Measurements from ENCODE around the gene CDYL. TPM values are rescaled to one million over a fixed set of nuclear protein-coding genes. Genes with fewer than 3 reads are reported as not detected.

CDYL gene
- polyA plus RNA-seq, 4 donors: 25.7 to 31.1 (median 29.0) TPM

DNA sequence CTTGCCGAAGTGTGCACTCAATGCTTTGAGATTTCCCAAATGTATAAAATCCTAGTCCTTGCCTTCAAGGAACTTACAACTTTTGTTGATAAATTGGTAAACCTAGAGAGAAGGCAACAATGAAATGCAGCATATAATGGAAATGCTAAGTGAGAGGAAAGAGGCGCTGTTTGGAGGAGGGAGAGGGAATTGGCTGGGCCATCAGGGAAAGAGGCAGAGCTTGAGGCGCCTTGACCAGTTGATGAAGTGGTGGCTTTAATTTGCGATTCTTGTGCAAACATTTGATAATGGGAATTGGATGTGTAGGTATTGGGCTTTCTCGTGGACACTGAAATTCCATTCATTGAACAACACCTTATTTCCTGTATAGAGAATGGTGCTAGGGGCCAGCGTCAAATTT is 1.9 kb upstream of the CDYL start:
- DNase-seq (ENCODE audit: low read depth in 4 of 4, low spot score in 3 of 4): no peak

DNA sequence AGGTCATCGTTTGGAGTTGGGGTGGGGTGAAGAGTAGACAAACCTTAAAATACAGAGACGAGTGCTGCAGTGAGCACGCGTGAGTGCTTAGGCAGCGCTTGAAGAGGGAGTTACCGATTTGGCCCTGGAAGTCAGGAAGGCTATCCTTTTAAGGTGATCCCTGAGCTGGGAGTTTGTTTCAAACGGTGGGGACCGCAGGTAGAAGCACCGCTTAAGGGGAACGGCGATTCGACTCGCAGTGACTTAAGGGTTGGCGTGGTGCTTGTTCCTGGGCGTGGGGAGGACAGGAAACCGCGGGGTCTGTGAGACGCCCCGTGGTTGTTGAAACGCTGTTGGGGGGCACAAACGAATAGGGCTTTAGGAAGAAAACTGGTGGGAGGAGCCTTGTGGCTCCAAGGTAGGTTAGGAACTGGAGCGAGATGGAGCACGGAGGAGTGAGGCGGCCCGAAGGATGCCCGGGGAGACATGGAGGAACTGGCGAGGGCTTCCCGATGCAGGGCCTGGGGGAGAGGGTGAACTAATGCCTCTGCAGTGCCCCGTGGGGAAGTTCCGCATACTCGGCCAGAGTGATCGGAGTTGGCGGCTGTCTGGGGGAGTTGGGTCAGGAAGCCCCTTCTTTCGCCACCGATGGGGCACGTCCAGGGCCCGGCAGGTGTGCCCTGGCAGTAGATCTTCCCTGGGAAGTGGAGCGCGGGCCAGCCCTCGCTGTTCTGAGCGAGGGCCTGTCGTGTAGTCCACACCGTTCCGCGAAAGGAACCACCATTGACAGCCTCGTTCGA is 1.3 kb upstream of the CDYL start:
- DNase-seq (ENCODE audit: low read depth in 4 of 4, low spot score in 3 of 4): peak in 1 of 4 donors; percentile 47

DNA sequence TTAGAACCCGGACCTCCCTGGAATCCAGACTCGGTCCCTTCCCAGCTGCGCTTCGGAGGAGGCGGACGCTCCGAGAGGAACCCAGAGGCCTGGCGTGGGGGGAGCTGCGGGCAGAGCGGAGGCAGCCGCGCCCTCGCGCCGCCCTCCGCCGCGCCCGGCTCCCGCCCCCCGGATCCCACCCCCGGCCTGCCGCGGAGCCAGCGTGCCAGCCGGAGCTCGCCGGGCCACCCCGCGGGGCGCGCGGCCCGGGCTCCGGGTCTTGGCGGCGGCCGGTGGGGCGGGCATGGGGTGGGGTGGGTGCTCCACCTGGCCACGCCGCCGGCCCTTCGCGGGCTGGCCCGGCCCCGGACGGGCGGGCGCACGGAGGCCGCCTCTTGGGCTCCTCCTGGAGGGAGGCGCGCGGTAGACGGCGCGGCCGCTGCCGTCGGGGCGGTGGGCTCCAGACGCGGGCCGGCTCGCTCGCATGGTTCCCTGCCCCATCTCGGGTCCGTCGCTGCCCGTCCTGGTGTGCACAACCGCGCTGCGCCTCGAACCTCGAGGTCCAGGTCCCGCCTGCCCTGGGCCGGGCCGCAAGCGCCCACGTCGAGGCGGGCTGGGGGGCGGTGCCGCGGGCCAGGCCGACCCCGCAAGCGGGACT is 592 bp upstream of the CDYL start:
- peak in 2 of 4 donors; percentile 50 to 55 for DNase-seq (ENCODE audit: low read depth in 4 of 4, low spot score in 3 of 4)

DNA sequence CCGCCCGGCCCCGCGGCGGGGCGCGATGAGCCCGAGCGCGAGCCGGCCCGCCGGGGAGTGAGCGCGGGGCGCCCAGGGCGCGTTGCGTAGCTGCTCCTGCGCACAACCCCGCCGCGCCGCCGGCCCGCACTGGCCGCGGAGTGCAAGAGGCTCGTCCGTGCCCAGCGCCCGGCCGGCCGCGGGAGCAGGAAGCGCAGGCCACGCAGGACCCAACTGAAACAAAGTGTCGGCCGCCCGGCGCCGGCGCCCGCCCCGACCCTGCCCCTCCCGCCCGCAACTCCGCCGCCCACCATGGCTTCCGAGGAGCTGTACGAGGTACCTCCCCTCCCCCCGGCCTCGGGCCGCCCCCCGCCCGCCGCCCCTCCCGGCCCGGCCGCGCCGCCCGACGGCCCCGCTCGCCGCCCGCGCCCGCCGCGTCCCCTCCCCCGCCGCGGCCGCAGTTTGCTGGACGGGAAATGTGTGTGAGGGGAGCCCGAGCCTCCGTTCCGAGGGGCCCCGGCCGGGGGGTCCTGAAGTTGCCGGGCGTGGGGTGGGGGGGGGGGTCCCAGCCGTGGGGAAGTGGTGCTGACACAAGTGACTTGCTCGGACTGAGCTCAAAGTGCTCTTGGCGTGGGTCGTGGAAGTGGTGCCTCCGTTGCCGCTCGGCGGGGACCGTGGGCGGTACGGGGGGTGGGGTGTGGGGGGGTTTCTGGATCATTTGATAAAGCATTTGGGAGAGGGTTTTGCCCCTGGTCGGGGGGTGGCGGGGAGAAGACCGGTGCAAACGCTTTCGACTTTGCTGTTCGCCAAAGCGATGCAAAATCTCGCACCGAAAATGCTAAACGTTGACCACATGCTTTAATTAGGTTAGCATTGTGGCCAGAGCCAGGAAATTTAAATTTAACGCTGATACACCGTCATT is 539 bp downstream of the CDYL start:
- DNase-seq (ENCODE audit: low read depth in 4 of 4, low spot score in 3 of 4): peak in 1 of 4 donors; percentile 28

DNA sequence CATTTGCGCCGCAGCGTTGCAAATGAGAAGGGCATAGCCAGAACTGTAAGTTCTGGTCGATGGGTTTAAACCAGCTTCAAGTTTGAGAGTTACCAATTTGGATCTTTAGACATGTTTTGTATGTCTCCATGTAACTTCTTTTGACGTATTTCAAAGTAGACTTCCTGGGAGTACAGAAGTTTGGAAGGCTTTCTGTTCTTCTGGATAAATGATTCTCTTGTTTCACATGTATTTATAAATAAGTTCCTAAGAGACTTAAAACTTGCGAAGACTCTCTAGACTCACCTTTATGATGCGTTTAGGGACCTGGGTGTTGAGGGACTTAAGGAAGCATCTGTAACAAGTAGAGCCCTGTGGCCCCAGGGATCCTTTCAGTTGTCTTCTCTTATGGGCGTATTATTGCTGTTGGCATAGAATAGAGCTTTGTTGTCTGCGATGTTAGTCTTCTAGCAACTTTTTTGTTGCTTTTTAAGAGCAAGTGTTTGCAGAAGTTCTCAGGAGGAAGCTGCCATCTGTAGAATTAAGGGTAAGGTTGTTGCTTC is 1.3 kb downstream of the CDYL start:
- no peak for DNase-seq (ENCODE audit: low read depth in 4 of 4, low spot score in 3 of 4)

DNA sequence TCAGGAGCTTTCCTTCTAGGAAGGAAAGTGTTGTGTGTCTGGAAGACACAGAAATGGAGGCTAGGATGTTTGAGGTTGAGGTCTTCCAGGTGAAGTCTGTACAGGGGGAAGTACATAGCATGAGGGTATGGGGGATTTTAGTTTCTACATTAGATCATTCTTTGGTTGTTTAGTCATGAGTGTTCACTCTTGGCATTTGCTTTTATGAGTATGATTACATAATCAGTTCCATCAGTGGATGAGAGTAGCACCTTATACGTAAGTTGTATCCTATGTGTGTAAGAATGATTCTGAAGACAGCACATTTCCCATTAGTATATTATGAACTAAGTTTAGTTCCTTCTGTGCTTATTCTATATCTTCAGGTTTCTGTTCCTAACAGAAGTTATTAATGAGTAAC is 1.9 kb downstream of the CDYL start:
- DNase-seq (ENCODE audit: low read depth in 4 of 4, low spot score in 3 of 4): no peak

DNA sequence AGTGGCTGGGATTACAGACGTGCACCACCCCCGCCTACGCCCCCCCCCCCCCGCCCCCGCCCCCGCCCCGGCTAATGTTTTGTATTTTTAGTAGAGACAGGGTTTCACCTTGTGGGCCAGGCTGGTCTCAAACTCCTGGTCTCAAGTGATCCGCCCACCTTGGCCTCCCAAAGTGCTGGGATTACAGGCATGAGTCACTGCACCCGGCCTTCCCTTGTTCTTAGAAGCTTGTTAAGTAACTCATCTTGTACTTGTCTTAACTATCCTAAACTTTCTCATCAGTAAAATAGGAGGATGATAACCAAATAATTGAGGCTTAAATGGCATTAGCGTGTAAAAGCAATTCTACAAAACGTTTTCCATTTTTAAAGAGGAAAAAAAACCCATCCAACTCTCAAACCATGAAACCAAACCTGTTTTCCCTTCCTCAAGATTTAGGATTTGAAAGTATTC is 4.2 kb downstream of the CDYL start:
- no peak for DNase-seq (ENCODE audit: low read depth in 4 of 4, low spot score in 3 of 4)

DNA sequence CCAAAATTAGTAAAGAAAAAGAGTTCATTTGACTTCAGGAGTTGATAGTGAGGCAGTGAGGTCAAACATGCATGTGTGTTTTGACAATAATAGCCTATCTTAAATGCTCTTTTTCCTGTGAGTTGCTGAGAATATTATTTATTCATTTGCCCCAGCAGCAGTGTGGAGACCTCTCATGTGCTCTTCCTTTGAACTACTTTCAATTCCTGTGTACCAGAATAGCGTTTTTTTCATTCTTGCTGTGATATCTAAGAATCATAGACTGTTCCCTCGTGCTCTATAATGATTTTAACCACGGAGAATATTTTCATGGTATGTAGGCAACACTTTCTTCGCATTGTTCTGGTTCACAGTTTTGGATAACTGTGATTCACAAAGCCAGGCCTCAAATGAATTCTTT is 5.2 kb downstream of the CDYL start:
- no peak for DNase-seq (ENCODE audit: low read depth in 4 of 4, low spot score in 3 of 4)

DNA sequence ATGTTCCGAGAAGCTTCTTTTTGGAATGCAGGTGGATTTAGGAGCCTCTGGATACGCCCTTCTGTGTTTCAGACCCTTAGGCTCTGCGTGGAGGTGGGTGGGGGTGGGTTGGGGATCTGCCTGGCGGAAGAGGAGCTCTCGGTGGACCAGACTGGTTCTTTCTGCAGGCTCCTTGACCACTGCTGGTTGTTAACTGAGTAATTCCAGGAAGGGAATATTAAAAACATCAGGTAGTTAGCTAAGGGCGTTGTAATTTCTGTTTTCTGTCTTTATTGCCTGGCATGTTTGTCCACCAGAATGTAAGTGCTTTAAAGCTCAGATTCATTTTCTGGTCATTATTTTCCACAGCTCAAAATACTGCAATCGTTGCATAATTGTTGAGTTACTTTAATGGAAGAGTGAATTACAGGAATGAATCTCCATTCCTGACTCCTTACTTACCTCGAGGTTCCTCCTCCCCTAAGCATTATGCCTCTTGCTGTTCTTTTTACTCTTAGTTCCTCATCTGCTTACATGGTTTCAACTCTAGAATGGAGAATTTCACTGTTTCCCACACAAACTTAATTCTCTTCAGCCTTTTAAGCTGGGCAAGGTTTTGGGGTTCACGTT is 5.9 kb downstream of the CDYL start:
- no peak for DNase-seq (ENCODE audit: low read depth in 4 of 4, low spot score in 3 of 4)

DNA sequence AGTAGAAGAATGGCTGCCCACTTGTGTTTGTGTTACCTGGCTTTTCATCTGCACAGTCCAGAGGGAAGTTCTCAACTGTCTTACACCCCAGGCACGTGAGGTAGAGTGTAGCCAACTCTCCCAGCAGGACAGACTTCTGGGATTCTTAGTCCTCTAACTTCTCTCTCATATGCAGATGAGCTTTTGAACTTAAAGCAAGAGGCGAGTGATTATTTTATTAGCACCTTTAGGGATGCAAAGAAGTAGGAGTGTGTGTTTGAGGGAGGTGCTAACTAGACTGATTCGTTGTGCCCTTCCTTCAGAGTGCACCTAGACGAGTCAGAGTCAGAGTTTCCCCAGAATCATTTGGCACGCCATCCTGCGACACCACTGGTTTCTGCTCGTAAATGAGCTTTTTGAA is 10.8 kb downstream of the CDYL start:
- no peak for DNase-seq (ENCODE audit: low read depth in 4 of 4, low spot score in 3 of 4)

DNA sequence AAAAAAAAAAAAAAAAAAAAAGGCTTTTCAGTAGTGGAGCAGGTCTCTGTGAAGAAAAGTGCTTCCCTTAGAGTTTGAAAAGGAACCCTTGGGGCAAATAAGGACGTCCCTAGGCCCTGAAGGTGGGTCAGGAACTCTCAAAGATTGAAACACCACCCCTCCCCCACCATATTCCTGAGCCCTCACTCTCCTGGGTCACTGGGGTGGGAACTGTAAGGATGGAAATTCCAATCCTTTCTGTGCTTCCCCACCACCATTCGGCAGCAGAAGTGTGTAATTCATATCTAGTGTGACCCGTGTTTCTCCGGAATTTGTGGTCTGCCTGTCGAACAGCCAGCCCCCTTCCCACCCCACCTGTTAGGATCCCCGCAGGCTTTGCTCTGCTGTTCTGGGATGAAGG is 12.3 kb downstream of the CDYL start:
- no peak for DNase-seq (ENCODE audit: low read depth in 4 of 4, low spot score in 3 of 4)

DNA sequence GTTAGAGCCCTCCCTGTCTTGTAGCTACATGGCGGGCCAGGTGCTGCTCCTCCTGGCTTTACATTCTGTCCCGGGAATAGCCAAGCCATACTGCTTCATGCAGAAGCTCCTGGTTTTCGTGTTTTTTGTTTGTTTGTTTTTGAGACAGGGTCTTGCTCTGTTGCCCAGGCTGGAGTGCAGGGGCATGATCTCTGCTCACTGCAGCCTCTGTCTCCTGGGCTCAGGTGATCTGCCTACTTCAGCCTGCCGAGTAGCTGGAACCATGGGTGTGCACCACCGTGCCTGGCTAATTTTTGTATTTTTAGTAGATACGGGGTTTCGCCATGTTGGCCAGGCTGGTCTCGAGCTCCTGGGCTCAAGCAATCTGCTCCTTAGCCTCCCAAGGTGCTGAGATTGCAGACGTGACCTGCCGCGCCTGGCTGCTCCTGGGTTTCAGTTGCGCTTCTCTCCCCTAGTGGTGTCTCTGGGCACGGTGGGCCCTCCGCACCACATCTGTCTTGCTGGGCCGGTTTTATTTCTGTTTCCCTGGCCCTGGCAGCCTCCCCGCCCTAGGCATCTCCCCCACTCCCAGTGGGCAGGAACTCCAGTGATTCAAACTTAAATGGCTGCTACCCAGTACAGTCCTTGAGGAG is 12.9 kb downstream of the CDYL start:
- no peak for DNase-seq (ENCODE audit: low read depth in 4 of 4, low spot score in 3 of 4)

DNA sequence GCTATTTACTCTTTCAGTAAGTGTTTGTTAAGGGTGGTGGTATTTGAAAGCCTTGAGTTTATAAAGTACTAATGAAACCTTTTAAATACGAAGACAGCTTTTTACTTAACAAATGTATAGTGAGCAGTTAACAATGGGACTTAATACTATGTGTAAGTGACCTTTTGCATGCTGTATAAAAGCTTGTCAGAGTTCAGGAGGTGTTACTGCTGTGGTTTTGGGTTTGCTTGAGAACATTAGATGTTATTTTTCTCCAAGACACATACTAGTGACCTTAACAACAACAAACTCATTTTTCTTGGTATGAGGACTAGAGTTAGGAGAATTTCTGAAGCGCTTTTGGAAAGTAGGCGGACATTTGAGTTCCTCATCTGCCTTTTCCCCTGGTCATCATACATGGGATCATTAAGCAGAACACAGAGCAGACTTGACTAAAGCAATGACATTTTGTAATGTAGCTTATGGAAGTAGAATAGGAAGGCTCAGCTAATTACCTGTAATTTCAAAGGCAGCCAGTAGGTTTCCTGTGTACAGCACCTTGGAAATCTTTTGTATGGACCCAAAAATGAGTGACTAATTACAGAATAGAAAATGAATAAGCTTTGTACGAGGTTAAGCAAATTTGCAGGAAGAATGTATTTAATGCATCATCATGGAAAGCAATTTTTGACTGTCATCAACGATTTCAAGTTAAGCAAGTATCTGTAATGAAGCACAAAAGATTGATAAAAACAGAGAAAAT is 14.1 kb downstream of the CDYL start:
- DNase-seq (ENCODE audit: low read depth in 4 of 4, low spot score in 3 of 4): no peak

DNA sequence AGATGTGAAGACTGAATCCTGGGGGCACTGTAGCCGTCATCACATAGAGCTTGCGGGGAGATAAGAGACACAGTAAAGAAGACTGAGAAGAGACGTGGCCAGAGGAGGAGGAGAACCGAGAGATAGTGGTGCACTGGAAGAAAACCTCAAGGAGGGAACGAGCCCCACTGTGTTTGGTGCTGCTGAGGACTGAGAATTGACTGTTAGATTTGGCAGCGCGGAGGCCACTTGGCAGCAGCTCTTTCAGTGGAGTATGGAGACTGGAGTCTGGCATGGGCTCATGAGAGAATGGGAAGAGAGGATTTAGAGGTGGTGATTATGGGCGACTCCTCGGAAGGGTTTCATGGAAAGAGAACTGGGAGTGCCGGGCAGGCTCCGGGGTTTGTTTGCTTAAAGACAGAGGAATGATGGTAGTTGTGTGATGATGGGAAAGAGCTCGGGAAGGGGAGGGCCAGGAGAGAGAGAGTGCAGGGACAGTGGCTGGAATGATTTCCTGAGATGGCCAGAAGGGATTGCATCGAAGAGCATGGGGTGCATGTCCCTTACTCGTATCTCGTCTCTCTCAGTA is 18.0 kb downstream of the CDYL start:
- no peak for DNase-seq (ENCODE audit: low read depth in 4 of 4, low spot score in 3 of 4)

DNA sequence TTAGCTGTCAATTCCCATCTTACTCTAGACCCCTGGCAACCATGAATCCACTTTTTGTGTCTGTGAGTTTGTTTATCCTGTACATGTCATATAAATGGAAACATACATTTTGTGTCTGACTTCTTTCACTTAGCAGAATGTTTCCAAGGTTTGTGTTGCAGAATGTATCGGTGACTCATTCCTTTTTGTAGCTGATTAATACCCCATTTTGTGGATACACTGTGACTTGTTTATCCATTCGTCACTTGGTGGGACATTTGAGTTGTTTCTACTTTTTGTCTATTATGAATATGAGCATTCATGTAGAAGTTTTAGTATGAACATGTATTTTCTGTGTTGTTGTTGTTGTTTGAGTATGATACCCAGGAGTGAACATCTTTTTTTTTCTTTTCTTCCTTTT is 21.4 kb downstream of the CDYL start:
- DNase-seq (ENCODE audit: low read depth in 4 of 4, low spot score in 3 of 4): no peak

DNA sequence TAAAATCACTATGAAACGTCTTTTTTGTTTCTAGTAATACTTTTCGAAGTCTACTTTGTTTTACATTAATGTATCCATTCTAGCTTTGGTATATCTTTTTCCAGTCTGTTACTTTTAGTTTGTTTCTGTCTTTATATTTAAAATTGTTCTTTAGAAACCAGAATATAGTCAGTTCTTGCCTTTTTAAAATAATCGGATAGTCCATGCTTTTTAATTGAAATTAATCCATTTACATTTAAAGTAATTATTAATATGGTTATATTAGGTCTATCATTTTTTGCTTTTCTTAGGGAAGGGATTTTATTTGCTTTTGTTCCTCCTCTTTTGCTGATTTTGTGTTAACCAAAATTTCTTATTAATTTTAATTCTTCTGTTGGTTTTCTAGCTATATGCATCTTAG is 23.7 kb downstream of the CDYL start:
- DNase-seq (ENCODE audit: low read depth in 4 of 4, low spot score in 3 of 4): no peak

DNA sequence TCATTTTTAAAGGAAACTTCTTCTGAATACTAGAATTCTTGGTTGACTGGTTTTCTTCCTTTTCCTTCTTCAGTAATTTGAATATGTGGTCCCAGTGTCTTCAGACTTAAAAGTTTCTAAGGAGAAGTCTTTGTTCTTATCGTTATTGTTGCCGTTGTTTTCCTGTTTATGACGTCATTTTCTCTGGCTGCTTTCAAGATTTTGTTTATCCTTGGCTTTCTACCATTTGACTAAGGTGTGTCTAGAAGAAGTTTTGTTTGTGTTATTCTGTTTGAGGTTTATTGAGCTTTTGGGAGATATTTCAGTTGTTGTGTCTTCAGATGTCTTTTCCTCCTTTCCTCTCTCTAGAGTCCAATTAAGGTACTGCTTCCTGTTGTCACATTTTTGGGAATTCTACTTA is 24.5 kb downstream of the CDYL start:
- no peak for DNase-seq (ENCODE audit: low read depth in 4 of 4, low spot score in 3 of 4)

DNA sequence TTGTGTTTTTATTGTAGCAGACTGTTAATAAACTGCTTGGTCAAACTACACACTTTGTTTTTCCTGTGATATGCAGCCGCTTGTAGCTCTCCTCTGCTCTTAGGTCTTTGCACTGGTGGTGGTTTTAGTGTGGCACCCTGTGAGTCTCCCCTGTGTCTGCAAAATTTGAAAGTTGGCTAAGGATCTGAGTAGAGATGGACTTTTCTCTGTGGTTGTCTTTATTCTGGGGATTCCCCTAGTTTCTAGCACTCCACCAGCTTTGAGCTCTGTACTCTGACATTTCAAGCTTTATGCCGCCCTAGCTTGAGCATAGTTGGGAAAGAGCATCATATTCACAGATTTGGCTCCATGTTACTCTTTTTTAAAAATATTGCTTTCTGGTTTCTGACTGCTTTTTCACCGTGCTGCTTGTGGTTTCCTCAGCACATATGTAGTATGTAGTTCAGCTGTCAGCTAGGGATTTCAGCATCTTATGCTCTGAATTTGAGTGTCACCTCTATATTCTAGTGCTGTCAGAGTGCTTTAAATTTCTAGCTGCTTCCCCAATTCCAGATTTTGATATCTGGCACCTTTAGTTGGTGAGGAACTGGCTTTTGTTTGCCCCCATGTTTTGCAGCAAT is 25.4 kb downstream of the CDYL start:
- no peak for DNase-seq (ENCODE audit: low read depth in 4 of 4, low spot score in 3 of 4)
